GM20000 (cell line): Measurements from ENCODE around the gene PLAC8L1.

Experiments
- DNase-seq: peaks from one replicate; pipeline ENCODE4 v3.0.0; 2012; ENCODE audit warnings: low spot score
- CTCF ChIP-seq: IDR thresholded peaks from 2 replicates; pipeline ENCODE4 v1.5.1; 2012; ENCODE audit warnings: mild to moderate bottlenecking, control low read depth; ENCODE audit errors: extremely low read depth, missing control alignments

Gene PLAC8L1

GRCh38 chr5:146098047-146098446 lies 7.3 kb downstream of the PLAC8L1 start:
- DNase-seq: no peak
- TF ChIP-seq CTCF: no peak

DNA sequence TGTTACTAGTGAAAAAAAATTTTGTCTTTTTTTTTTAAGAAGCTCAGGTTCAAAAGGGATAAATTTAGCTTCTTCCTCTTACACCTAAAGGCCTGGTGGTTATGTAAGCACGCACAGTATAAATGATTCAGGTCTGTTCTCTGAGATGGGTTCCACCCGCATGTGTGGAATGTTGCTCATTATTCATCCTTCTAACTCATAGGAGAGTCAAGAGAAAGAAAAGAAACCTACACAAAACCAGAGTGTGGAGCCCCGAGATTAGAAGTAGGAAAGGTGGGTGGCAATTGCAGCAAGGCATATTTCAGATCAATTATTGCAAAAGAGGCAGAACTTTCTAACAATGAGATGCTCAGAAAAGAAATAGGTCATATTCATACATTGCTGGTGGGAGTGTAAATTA lies 13.5 kb downstream of the PLAC8L1 start:
- DNase-seq: no peak
- TF ChIP-seq CTCF: no peak

GRCh38 chr5:146089287-146089686 lies 16.1 kb downstream of the PLAC8L1 start:
- DNase-seq: no peak

GRCh38 chr5:146088098-146088497 lies 17.3 kb downstream of the PLAC8L1 start:
- no peak for TF ChIP-seq CTCF
- no peak for DNase-seq

More at GRCh38 chr5:146089287-146089686, 16.1 kb downstream of the PLAC8L1 start:
- TF ChIP-seq CTCF: no peak

GRCh38 chr5:146084376-146084775 lies 21.0 kb downstream of the PLAC8L1 start:
- no peak for TF ChIP-seq CTCF
- no peak for DNase-seq

GRCh38 chr5:146082798-146083197 lies 22.6 kb downstream of the PLAC8L1 start:
- DNase-seq: peak; percentile 16
- no peak for TF ChIP-seq CTCF

- DNase-seq: no peak
- no peak for TF ChIP-seq CTCF
These were observed 23.8 kb downstream of the PLAC8L1 start for GRCh38 chr5:146081556-146081955.
